ENCODE measurements around the gene ENOX2. TPM values are rescaled to one million over a fixed set of nuclear protein-coding genes. Genes with fewer than 3 reads are reported as not detected.

The ENOX2 gene
- total RNA-seq, 2 experiments from 2014 or later: 14.5 to 16.9 TPM

DNA sequence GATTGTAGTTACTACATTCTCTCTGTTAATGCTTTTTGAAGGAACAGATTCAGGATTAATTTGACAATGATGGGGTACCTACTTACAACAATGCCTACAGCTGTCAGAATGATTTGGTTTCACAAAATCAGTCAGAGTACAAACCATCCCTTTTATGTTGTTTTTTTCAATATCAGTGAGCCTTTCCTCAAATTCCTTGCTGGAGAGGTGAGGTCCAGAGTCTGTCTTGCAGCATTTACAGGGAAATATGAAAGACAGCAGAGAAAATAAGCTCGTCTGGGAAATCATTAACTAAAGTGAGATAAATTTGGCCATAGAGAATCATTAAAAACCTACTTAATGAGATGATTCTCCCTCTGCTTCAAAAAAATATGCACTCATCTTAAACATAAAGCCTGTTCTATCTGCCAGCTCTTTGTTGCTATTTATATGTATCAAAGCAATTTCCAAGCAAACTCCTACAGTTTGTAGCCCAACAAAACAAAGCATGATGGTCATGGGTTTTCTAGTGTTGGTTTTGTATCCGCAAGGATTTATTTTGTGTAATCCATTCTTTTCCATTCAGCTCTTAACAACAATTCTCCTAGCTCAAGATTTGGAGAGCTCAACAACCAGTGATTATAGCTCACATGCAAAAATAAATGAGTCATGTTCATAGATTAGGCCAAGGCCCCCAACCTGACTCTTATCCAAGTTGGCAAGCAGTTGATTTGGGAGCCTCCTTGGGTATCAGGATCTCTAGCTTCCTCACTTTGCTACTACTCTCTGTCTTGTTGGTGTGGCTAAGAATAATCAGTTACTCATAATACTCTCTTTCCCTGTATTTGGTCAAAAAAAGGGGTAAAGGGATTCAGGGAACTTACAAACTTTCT is 222.6 kb downstream of the ENOX2 start:
- Mint-ChIP-seq H3K27me3 (no peaks in the 10 kb centered on the region), H3K36me3 (peaks cover 11% of the 10 kb centered on the region), H3K9me3 (ENCODE audit: low read depth) (no peaks in the 10 kb centered on the region), H3K27ac (no peak overlapping the region), H3K4me3 (no peak overlapping the region), H3K4me1 (no peaks in the 10 kb centered on the region)
- CTCF ChIA-PET: no interaction called here
- DNase-seq (no peak), ATAC-seq (no peak)

DNA sequence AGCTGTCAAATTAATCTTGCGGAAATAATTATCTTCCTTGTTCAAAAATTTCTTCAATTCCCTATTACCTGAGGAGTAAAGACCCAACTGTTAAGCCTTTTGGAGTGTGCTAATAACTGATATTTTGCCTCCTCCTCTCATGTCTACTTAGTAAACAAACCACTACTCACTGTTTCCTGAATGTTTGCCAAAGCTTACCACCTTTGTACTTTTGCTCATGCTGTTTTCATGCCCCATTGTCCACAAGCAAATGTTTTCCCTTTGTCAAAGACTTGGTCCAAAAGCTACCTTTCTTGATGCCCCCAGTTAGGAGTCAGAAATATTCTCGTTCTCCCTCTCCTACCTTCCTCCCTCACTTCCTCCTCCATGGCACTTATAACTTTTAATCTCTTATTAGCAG is 226.1 kb downstream of the ENOX2 start:
- ATAC-seq (no peak), DNase-seq (no peak)
- CTCF ChIA-PET: interaction anchor here (0.9 kb wide), 1 partner anchor 43 kb away, joined by 3 read pairs; no protein-coding TSS in a partner anchor
- Mint-ChIP-seq H3K36me3 (peaks cover 16% of the 10 kb centered on the region), H3K27ac (no peak overlapping the region), H3K4me3 (no peak overlapping the region), H3K4me1 (no peaks in the 10 kb centered on the region), H3K9me3 (ENCODE audit: low read depth) (no peaks in the 10 kb centered on the region), H3K27me3 (no peaks in the 10 kb centered on the region)

DNA sequence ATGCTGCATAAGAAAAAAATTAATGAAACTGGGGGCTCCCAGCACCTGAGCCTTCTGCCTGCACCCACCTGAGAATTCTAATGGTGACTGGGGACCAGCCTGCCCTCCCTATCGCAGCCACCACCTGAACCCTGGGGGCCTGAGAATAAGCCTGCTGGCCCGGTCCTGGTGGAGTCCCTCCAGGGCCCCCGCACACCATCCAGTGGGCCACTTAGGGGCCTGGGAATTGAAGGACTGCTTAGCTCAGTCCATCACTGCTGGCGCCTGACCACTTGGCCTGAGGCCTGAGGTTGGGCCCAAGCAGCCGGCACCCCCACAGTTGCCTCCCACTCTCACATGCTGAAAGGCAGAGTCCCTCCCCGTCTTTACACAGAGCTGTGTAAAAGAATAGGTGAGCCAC is 230.8 kb downstream of the ENOX2 start:
- Mint-ChIP-seq H3K9me3 (ENCODE audit: low read depth) (no peaks in the 10 kb centered on the region), H3K27me3 (no peaks in the 10 kb centered on the region), H3K36me3 (peaks cover 14% of the 10 kb centered on the region), H3K4me3 (no peak overlapping the region), H3K4me1 (peaks cover 3% of the 10 kb centered on the region), H3K27ac (no peak overlapping the region)
- CTCF ChIA-PET: no interaction called here
- DNase-seq (no peak), ATAC-seq (no peak)

DNA sequence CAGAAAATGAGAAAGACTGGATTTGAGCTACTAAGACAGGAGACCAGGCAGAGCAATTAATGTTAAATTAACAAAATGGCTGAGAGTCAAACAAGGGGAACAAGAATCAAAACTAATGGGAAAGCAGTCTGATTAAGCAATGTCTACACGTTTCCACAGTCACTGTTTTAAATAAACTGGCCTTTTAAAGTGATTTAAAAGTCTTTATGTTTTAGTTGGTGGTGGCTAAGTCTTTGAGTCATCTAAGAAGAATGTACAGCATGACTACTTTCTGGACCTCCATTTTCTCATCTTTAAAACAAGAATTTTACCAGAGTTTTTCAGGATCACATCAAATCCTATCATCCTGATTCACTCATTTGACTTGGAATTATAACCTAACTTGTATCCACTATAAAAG is 233.8 kb downstream of the ENOX2 start:
- DNase-seq: no peak
- Mint-ChIP-seq H3K4me1 (peaks cover 3% of the 10 kb centered on the region), H3K9me3 (ENCODE audit: low read depth) (no peaks in the 10 kb centered on the region), H3K27ac (no peak overlapping the region), H3K36me3 (peaks cover 12% of the 10 kb centered on the region), H3K4me3 (no peak overlapping the region), H3K27me3 (no peaks in the 10 kb centered on the region)
- no peak for ATAC-seq
- CTCF ChIA-PET: no interaction called here

DNA sequence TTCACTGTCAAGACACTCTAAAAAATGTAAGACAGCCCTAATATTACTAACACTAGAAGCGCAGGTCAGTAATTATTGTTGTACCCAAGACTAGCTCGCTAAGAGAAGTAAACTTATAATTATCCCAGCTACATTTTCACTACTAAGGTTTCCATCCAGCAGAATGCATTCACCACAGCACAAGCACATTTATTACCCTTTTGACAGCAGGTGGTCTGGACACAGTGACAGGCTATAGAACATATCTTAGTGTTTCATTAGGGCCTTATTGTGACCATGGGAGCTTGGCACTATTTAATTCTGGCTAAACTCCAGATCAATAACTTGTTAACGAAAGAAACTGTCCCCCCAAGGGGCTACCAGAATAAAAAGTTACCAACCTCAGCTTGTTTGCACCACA is 237.7 kb downstream of the ENOX2 start:
- Mint-ChIP-seq H3K4me3 (no peak overlapping the region), H3K4me1 (peaks cover 3% of the 10 kb centered on the region), H3K27me3 (no peaks in the 10 kb centered on the region), H3K27ac (no peak overlapping the region), H3K9me3 (ENCODE audit: low read depth) (no peaks in the 10 kb centered on the region), H3K36me3 (peaks cover 8% of the 10 kb centered on the region)
- DNase-seq: no peak
- ATAC-seq: no peak
- CTCF ChIA-PET: no interaction called here

DNA sequence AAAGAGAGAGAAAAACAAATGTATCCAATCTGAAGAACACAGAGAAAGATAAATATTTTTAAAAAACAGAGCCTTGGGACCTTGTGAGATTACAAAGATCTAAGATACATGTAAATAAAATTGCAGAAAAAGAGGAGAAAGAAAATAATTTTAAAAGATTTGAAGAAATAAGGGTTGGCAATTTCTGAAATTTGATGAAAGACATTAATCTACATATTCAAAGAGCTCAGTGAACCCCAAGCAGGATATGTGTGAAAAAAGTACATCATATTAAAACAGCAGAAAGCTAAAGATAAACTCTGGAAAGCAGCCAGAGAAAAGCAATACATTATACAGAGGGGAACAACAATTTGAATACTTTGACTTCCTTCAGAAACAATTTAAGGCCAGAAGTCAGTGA is 244.7 kb downstream of the ENOX2 start:
- CTCF ChIA-PET: no interaction called here
- no peaks in the 10 kb centered on the region for H3K4me1 Mint-ChIP-seq
- H3K36me3 Mint-ChIP-seq: peaks cover 1% of the 10 kb centered on the region
- H3K9me3 Mint-ChIP-seq (ENCODE audit: low read depth): no peaks in the 10 kb centered on the region
- no peak for DNase-seq
- H3K4me3 Mint-ChIP-seq: no peak overlapping the region
- H3K27ac Mint-ChIP-seq: no peak overlapping the region
- ATAC-seq: no peak
- H3K27me3 Mint-ChIP-seq: no peaks in the 10 kb centered on the region

DNA sequence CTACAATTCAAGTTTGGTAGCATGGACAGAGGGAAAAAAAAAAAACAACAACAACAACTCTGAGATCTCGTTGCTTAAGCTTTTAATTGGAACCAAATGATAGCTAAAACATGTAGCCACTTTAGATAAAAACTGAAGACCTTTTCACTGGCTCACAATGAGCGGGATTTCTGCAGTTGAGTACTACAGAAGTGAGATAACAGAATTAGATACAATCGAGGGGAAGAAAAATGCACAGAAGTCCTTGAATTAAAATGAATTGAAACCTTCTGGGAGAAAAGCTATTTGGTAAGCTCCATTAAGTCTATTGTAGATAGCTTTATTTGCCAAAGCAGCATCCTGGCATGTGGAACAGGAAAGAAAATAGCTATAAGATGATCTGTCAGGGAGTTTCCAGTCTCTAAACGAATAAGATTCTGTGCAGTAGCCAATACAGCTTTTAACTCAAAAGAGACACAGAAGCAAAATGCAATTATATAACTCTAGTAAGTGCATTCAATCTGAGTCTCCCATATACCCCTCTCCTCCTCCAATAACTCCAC is 248.5 kb downstream of the ENOX2 start:
- CTCF ChIA-PET: no interaction called here
- Mint-ChIP-seq H3K4me1 (no peaks in the 10 kb centered on the region), H3K27me3 (no peaks in the 10 kb centered on the region), H3K4me3 (no peak overlapping the region), H3K9me3 (ENCODE audit: low read depth) (no peaks in the 10 kb centered on the region), H3K36me3 (no peaks in the 10 kb centered on the region), H3K27ac (no peak overlapping the region)
- DNase-seq (no peak), ATAC-seq (no peak)

DNA sequence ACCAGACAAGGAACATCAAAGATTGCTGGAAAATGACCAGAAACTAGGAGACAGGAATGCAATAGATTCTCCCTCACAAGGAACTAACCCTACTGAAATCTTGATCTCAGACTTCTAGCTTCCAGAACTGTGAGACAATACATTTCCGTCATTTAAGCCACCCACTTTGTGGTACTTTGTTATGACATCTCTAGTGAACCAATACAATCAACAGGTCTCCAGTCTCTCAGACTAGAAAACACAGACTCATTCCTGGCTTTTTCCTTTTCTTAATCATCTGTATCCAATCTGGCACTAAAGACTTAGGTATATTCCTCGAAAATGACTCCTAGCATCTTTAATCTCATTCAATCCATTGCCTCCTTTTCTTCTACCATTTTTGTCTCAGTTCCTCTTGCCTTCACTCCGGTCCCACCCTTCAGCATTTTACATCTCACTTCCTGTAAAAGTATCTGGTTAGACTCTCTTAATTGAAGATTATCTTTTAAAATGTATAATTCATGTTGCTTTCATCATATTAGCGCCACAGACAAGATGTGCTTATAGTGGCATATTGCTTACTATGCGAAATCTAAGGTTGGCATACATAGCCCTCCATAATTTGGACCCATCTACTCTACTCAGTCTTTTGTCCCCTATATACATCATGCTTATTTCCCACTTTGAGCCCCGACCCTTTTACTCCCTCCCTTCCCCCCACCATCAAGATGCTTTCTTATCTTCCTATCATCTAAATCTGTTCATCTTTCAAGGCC is 250.0 kb downstream of the ENOX2 start:
- ATAC-seq (no peak), DNase-seq (no peak)
- CTCF ChIA-PET: no interaction called here
- no peaks in the 10 kb centered on the region for H3K27me3 Mint-ChIP-seq
- H3K36me3 Mint-ChIP-seq: peaks cover 1% of the 10 kb centered on the region
- H3K4me3 Mint-ChIP-seq: no peak overlapping the region
- H3K4me1 Mint-ChIP-seq: no peaks in the 10 kb centered on the region
- no peak overlapping the region for H3K27ac Mint-ChIP-seq
- H3K9me3 Mint-ChIP-seq (ENCODE audit: low read depth): no peaks in the 10 kb centered on the region

DNA sequence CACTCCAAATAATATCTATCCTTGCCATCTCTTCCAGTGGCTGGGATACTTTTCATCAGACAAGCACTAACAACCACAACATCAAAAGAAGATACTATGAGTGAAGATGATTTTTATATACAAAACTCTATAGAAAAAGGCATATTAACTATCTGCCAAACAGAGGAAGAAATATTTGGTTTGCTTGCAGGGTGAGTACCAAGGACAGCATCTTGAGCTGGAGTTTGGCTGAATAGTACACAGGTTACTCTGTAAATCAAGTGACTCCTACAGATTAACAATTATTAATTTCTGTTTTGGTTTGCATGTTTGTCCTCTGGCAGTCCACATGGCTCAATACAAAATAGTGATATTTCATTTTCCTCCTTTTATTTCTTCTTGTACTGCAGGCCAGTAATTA is 253.3 kb downstream of the ENOX2 start:
- H3K9me3 Mint-ChIP-seq (ENCODE audit: low read depth): no peaks in the 10 kb centered on the region
- H3K4me1 Mint-ChIP-seq: no peaks in the 10 kb centered on the region
- H3K27ac Mint-ChIP-seq: no peak overlapping the region
- DNase-seq (no peak), ATAC-seq (no peak)
- peaks cover 1% of the 10 kb centered on the region for H3K36me3 Mint-ChIP-seq
- no peak overlapping the region for H3K4me3 Mint-ChIP-seq
- CTCF ChIA-PET: no interaction called here
- H3K27me3 Mint-ChIP-seq: no peaks in the 10 kb centered on the region

DNA sequence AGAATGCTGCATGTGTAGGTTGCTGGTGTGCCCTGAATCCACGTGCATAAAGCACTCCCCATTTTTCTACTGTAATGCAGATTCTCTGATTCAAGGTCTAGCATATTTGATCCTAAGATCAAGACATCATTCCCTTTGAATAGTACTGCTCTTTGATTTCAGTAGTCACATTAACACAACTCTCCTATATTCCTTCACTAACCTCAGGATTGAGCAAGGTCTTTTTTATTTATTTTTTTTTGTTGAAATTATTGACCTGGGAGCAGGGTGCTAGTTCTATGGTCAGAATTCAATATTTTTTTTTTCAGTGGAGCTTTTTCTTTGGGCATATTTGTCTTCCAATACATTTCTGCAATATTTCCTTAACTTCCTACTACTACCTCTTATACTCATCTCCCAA is 255.5 kb downstream of the ENOX2 start:
- ATAC-seq: no peak
- CTCF ChIA-PET: no interaction called here
- H3K27me3 Mint-ChIP-seq: no peaks in the 10 kb centered on the region

DNA sequence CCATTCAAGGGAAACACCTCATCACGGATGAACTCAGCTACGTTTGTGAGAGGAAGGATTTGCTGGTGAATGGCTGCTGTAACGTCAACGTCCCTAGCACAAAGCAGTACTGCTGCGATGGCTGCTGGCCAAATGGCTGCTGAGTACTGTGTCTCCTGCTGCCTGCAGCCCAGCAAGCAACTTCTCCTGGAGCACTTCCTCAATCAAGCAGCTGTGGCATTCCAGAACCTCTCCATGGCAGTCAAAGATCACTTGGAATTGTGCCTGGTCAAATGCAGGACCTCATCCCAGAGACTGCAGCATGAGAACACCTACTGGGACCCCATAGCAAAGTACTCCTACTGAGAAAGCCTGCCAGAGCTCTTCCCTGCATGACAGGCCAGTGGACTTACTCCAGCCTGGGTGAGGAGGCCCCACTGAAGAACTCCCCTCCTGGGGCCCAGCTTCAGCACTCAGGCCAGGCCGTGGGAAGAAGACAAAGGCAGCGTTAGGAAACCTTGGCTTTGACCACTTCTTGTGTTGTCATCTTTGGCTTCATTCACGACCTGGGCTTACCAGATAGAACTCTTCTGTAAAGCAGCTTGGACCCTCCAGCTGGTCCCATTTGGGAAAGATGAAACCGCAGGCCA is 256.9 kb downstream of the ENOX2 start:
- H3K9me3 Mint-ChIP-seq (ENCODE audit: low read depth): no peaks in the 10 kb centered on the region
- peaks cover 3% of the 10 kb centered on the region for H3K36me3 Mint-ChIP-seq
- H3K27ac Mint-ChIP-seq: no peak overlapping the region
- no peaks in the 10 kb centered on the region for H3K4me1 Mint-ChIP-seq
- no peak for DNase-seq
- H3K27me3 Mint-ChIP-seq: no peaks in the 10 kb centered on the region
- H3K4me3 Mint-ChIP-seq: no peak overlapping the region
- ATAC-seq: no peak
- CTCF ChIA-PET: no interaction called here

More for the DNA sequence above, 255.5 kb downstream of the ENOX2 start:
- no peaks in the 10 kb centered on the region for H3K4me1 Mint-ChIP-seq
- no peak overlapping the region for H3K27ac Mint-ChIP-seq
- DNase-seq: no peak
- no peak overlapping the region for H3K4me3 Mint-ChIP-seq
- no peaks in the 10 kb centered on the region for H3K9me3 Mint-ChIP-seq (ENCODE audit: low read depth)
- peaks cover 3% of the 10 kb centered on the region for H3K36me3 Mint-ChIP-seq

DNA sequence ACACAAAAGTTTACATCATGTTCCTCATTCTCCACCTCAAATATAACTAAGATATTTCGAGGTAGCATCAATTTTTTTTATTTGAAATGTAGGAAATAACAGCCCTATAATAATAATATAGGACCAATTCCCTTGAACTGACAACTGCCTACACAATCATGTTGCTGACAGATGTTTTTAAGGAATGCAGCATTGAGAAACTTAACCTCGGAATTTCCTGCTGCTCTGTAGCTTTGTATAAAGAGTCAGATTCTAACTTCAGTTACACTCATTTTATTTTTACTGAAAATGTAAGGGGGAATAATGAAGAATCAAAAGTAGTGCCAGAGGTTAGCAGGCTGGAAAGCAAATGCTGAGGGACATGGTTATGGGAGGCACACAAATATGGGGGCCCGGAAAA is 265.4 kb downstream of the ENOX2 start:
- Mint-ChIP-seq H3K27me3 (no peaks in the 10 kb centered on the region), H3K4me3 (no peak overlapping the region), H3K9me3 (ENCODE audit: low read depth) (no peaks in the 10 kb centered on the region), H3K4me1 (no peaks in the 10 kb centered on the region), H3K36me3 (no peaks in the 10 kb centered on the region), H3K27ac (no peak overlapping the region)
- DNase-seq (no peak), ATAC-seq (no peak)
- CTCF ChIA-PET: no interaction called here

DNA sequence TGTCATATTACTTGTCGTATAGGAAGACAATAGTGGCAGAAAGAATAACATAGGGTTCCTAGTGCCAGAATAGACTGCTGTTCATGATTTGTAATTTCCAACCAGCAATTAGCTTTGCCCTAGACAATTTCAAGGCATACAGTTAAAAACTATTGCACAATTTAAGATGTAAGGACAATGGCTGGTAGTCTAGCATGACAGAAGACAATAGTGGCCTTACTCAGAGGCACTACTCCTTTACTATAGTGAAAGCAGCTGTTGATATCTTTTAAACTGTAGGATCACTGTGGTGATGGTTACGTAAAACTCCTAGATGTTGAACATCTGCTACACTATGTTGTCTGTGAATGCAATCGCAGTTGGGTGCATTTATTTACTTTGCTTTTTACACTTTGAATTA is 266.7 kb downstream of the ENOX2 start:
- no peaks in the 10 kb centered on the region for H3K9me3 Mint-ChIP-seq (ENCODE audit: low read depth)
- H3K27ac Mint-ChIP-seq: no peak overlapping the region

More for the DNA sequence above, 266.7 kb downstream of the ENOX2 start:
- H3K36me3 Mint-ChIP-seq: no peaks in the 10 kb centered on the region
- H3K4me3 Mint-ChIP-seq: no peak overlapping the region
- no peak for DNase-seq
- CTCF ChIA-PET: no interaction called here
- no peaks in the 10 kb centered on the region for H3K4me1 Mint-ChIP-seq
- no peaks in the 10 kb centered on the region for H3K27me3 Mint-ChIP-seq
- ATAC-seq: no peak
